Urinary bladder (tissue), 4 donors: ENCODE results near the gene ATXN7. TPM values are rescaled to one million over a fixed set of nuclear protein-coding genes. Genes with fewer than 3 reads are reported as not detected.

ENCODE experiments used
- DNase-seq: peaks from one replicate; pipeline ENCODE4 v3.0.0-alpha.2; 2015; ENCODE audit errors: extremely low spot score
- H3K27ac ChIP-seq: one replicate; pipeline ENCODE4 v1.5.1; 2013; ENCODE audit warnings: low read depth, mild to moderate bottlenecking, moderate library complexity
- H3K36me3 ChIP-seq: one replicate; pipeline ENCODE4 v1.6.1; 2013; ENCODE audit warnings: mild to moderate bottlenecking, moderate library complexity; ENCODE audit not compliant: insufficient read depth
- H3K4me1 ChIP-seq: one replicate; pipeline ENCODE4 v1.6.1; 2013; ENCODE audit warnings: mild to moderate bottlenecking, moderate library complexity; ENCODE audit not compliant: insufficient read depth
- H3K4me3 ChIP-seq: one replicate; pipeline ENCODE4 v1.5.1; 2013; ENCODE audit warnings: low read depth, low read length
- WGBS: extraction: QIAGEN DNeasy Blood & Tissue Kit; methylation state at CpG from one replicate; pipeline ENCODE4 v1.1.7; 2013; 5-methylcytosine and 5-hydroxymethylcytosine counted together
- polyA plus RNA-seq: library from polyadenylated mRNA; stranded (reverse); fragments of 200-250 nt; gene quantifications from one replicate; pipeline ENCODE4 v1.2.3, GENCODE V29; 2013
- total RNA-seq: library from RNA; depleted of rRNA; stranded (reverse); fragments of >200 nt; gene quantifications from one replicate; pipeline ENCODE4 v1.2.3, GENCODE V29; 2014
- donor health status: healthy with polysubstance abuse.
- donor health status: healthy.

The ATXN7 gene
- total and polyA plus RNA-seq, 2 donors: 6.2 to 27.0 TPM

GRCh38 chr3:63851287-63851686 lies 12.4 kb upstream of the ATXN7 start:
- Histone ChIP-seq H3K27ac (no peak overlapping the region), H3K36me3 (no peaks in the 10 kb centered on the region), H3K4me1 (no peaks in the 10 kb centered on the region), H3K4me3 (no peak overlapping the region)
- 97% methylated on average over 3 of the region's 3 CpGs for WGBS
- no peak for DNase-seq

- 94% methylated on average over 4 of the region's 4 CpGs for WGBS
- H3K36me3 ChIP-seq: no peaks in the 10 kb centered on the region
- no peak overlapping the region for H3K4me3 ChIP-seq
- no peaks in the 10 kb centered on the region for H3K4me1 ChIP-seq
- H3K27ac ChIP-seq: no peak overlapping the region
- DNase-seq: no peak
Observed at GRCh38 chr3:63853106-63853505, 10.6 kb upstream of the ATXN7 start.

- Histone ChIP-seq H3K4me1 (no peaks in the 10 kb centered on the region), H3K27ac (no peak overlapping the region), H3K4me3 (no peak overlapping the region), H3K36me3 (no peaks in the 10 kb centered on the region)
- WGBS: 33% methylated on average over 1 of the region's 1 CpG
- DNase-seq: no peak
Observed at GRCh38 chr3:63855333-63855940, 8.2 kb upstream of the ATXN7 start.

GRCh38 chr3:63857311-63857710 lies 6.4 kb upstream of the ATXN7 start:
- WGBS: 92% methylated on average over 2 of the region's 2 CpGs
- H3K27ac ChIP-seq: no peak overlapping the region
- no peaks in the 10 kb centered on the region for H3K4me1 ChIP-seq
- no peak overlapping the region for H3K4me3 ChIP-seq
- H3K36me3 ChIP-seq: no peaks in the 10 kb centered on the region
- no peak for DNase-seq

GRCh38 chr3:63860776-63861175 lies 2.9 kb upstream of the ATXN7 start:
- no peak for DNase-seq
- H3K36me3 ChIP-seq: no peaks in the 10 kb centered on the region
- no peaks in the 10 kb centered on the region for H3K4me1 ChIP-seq
- H3K4me3 ChIP-seq: no peak overlapping the region
- 88% methylated on average over 3 of the region's 3 CpGs for WGBS
- no peak overlapping the region for H3K27ac ChIP-seq

- Histone ChIP-seq H3K4me3 (no peak overlapping the region), H3K27ac (no peak overlapping the region), H3K36me3 (no peaks in the 10 kb centered on the region), H3K4me1 (no peaks in the 10 kb centered on the region)
- no peak for DNase-seq
- WGBS: 90% methylated on average over 5 of the region's 5 CpGs
Observed at GRCh38 chr3:63861306-63861705, 2.4 kb upstream of the ATXN7 start.

GRCh38 chr3:63862804-63863149 lies 890 bp upstream of the ATXN7 start:
- H3K4me3 ChIP-seq: peak overlapping the region; percentile 85
- no peaks in the 10 kb centered on the region for H3K4me1 ChIP-seq
- DNase-seq: no peak
- 23% methylated on average over 5 of the region's 5 CpGs for WGBS
- H3K36me3 ChIP-seq: no peaks in the 10 kb centered on the region
- no peak overlapping the region for H3K27ac ChIP-seq

GRCh38 chr3:63864008-63864964 lies 619 bp downstream of the ATXN7 start:
- DNase-seq: no peak
- H3K4me3 ChIP-seq: peak overlapping the region; percentile 85
- WGBS: under 1% methylated on average over 93 of the region's 93 CpGs

GRCh38 chr3:63864965-63865327 lies 1.3 kb downstream of the ATXN7 start:
- no peak overlapping the region for H3K27ac ChIP-seq
- peak overlapping the region; percentile 85 for H3K4me3 ChIP-seq
- no peak for DNase-seq
- 7% methylated on average over 3 of the region's 3 CpGs for WGBS
- H3K4me1 ChIP-seq: no peaks in the 10 kb centered on the region
- H3K36me3 ChIP-seq: no peaks in the 10 kb centered on the region

More at GRCh38 chr3:63864008-63864964, 619 bp downstream of the ATXN7 start:
- H3K36me3 ChIP-seq: no peaks in the 10 kb centered on the region
- H3K27ac ChIP-seq: peak overlapping the region; percentile 80
- H3K4me1 ChIP-seq: no peaks in the 10 kb centered on the region

GRCh38 chr3:63867225-63867624 lies 3.6 kb downstream of the ATXN7 start:
- WGBS: 94% methylated on average over 1 of the region's 1 CpG
- no peak overlapping the region for H3K4me3 ChIP-seq
- no peak for DNase-seq
- H3K27ac ChIP-seq: no peak overlapping the region
- no peaks in the 10 kb centered on the region for H3K36me3 ChIP-seq
- H3K4me1 ChIP-seq: no peaks in the 10 kb centered on the region

GRCh38 chr3:63869940-63870614 lies 6.4 kb downstream of the ATXN7 start:
- no peak for DNase-seq
- Histone ChIP-seq H3K4me1 (no peaks in the 10 kb centered on the region), H3K36me3 (no peaks in the 10 kb centered on the region), H3K27ac (no peak overlapping the region), H3K4me3 (no peak overlapping the region)
- WGBS: 84% methylated on average over 3 of the region's 3 CpGs

GRCh38 chr3:63870615-63871005 lies 6.9 kb downstream of the ATXN7 start:
- H3K36me3 ChIP-seq: no peaks in the 10 kb centered on the region
- H3K4me3 ChIP-seq: no peak overlapping the region
- H3K4me1 ChIP-seq: peaks cover 2% of the 10 kb centered on the region
- no peak for DNase-seq
- H3K27ac ChIP-seq: no peak overlapping the region
- 66% methylated on average over 2 of the region's 2 CpGs for WGBS

GRCh38 chr3:63872135-63872924 lies 8.7 kb downstream of the ATXN7 start:
- Histone ChIP-seq H3K27ac (no peak overlapping the region), H3K4me3 (no peak overlapping the region), H3K36me3 (no peaks in the 10 kb centered on the region), H3K4me1 (peaks cover 2% of the 10 kb centered on the region)
- no peak for DNase-seq
- 91% methylated on average over 2 of the region's 2 CpGs for WGBS
